ENCODE results near the gene KCNH5.

- TF ChIP-seq SOX6 (IDR thresholded peaks at IDR 0.05) (no peak), FOXP1 (CRISPR knock-in tag; IDR thresholded peaks at IDR 0.05) (no peak), SMAD1 (IDR thresholded peaks at IDR 0.05; ENCODE audit: low read depth, low read length, partially characterized antibody) (no peak), MTA1 (IDR thresholded peaks at IDR 0.05; ENCODE audit: borderline replicate concordance) (no peak), EZH2 (IDR thresholded peaks at IDR 0.05; ENCODE audit: borderline replicate concordance, low read depth, low read length) (no peak), NFRKB (IDR thresholded peaks at IDR 0.05; ENCODE audit: low read depth) (no peak)
These were observed 99.0 kb downstream of the KCNH5 start for GRCh38 chr14:62946221-62946620.
